ENCODE measurements around the gene ANAPC13. TPM values are rescaled to one million over a fixed set of nuclear protein-coding genes. Genes with fewer than 3 reads are reported as not detected.
A peak's percentile ranks its signal among the peaks of the same experiment; 100 is the strongest.

Gene ANAPC13
- total RNA-seq, 1 experiment from 2014 or later: 57.0 TPM

GRCh38 chr3:134463676-134464063 lies 22.1 kb downstream of the ANAPC13 start:
- H3K9me3 ChIP-seq: no peaks in the 10 kb centered on the region
- H3K27me3 ChIP-seq (replicated peaks; ENCODE audit: control insufficient read depth, insufficient read depth, low read length): no peaks in the 10 kb centered on the region
- TF ChIP-seq CTCF (IDR thresholded peaks at IDR 0.05; ENCODE audit: insufficient read depth in 1 of 2, low read depth in 1 of 2, low read length in 1 of 2, severe bottlenecking in 1 of 2, unreplicated experiment in 1 of 2): no peak
- no peaks in the 10 kb centered on the region for H3K9me3 Mint-ChIP-seq (ENCODE audit: unreplicated experiment)
- no peaks in the 10 kb centered on the region for H3K27me3 Mint-ChIP-seq (ENCODE audit: insufficient read depth, unreplicated experiment)
- no peaks in the 10 kb centered on the region for H3K36me3 ChIP-seq (ENCODE audit: control insufficient read depth, insufficient read depth, low read length)
- CTCF ChIA-PET: no interaction called here
- peaks cover 12% of the 10 kb centered on the region for H3K36me3 Mint-ChIP-seq (ENCODE audit: insufficient read depth, unreplicated experiment)
- no TSS peak for BruUV-seq (replicated peaks)
- peaks cover 9% of the 10 kb centered on the region for H3K4me1 Mint-ChIP-seq (ENCODE audit: low read depth, unreplicated experiment)
- intact Hi-C loops (cut with micrococcal nuclease; ENCODE audit: unreplicated experiment): no loop called here
- peaks cover 2% of the 10 kb centered on the region; the same call in 1 of the 2 replicates for H3K4me1 ChIP-seq
- H3K4me3 ChIP-seq (ENCODE audit: low read depth, low read length): no peak overlapping the region
- H3K4me3 Mint-ChIP-seq (ENCODE audit: unreplicated experiment): no peak overlapping the region
- no peak for DNase-seq
- POLR2A ChIA-PET: no interaction called here
- peak overlapping the region; percentile 60 for H3K27ac Mint-ChIP-seq (ENCODE audit: unreplicated experiment)

- Mint-ChIP-seq H3K4me1 (ENCODE audit: low read depth, unreplicated experiment) (peaks cover 18% of the 10 kb centered on the region), H3K4me3 (ENCODE audit: unreplicated experiment) (no peak overlapping the region), H3K27ac (ENCODE audit: unreplicated experiment) (peak overlapping the region; percentile 67), H3K36me3 (ENCODE audit: insufficient read depth, unreplicated experiment) (peaks cover 12% of the 10 kb centered on the region), H3K9me3 (ENCODE audit: unreplicated experiment) (no peaks in the 10 kb centered on the region), H3K27me3 (ENCODE audit: insufficient read depth, unreplicated experiment) (no peaks in the 10 kb centered on the region)
- peaks cover 11% of the 10 kb centered on the region; the same call in 1 of the 2 replicates for H3K4me1 ChIP-seq
- H3K4me3 ChIP-seq (ENCODE audit: low read depth, low read length): no peak overlapping the region
- no peaks in the 10 kb centered on the region for H3K36me3 ChIP-seq (ENCODE audit: control insufficient read depth, insufficient read depth, low read length)
- ChIA-PET POLR2A (no interaction called here), CTCF (no interaction called here)
- no peak for DNase-seq
- no peak for TF ChIP-seq CTCF (IDR thresholded peaks at IDR 0.05; ENCODE audit: insufficient read depth in 1 of 2, low read depth in 1 of 2, low read length in 1 of 2, severe bottlenecking in 1 of 2, unreplicated experiment in 1 of 2)
- no TSS peak for BruUV-seq (replicated peaks)
- H3K27me3 ChIP-seq (replicated peaks; ENCODE audit: control insufficient read depth, insufficient read depth, low read length): no peaks in the 10 kb centered on the region
- intact Hi-C loops (cut with micrococcal nuclease; ENCODE audit: unreplicated experiment): no loop called here
- H3K9me3 ChIP-seq: no peaks in the 10 kb centered on the region
These were observed 23.3 kb downstream of the ANAPC13 start for GRCh38 chr3:134462331-134462941.

GRCh38 chr3:134460965-134461364 lies 24.8 kb downstream of the ANAPC13 start:
- H3K4me3 ChIP-seq (ENCODE audit: low read depth, low read length): no peak overlapping the region
- CTCF ChIA-PET: no interaction called here
- Mint-ChIP-seq H3K4me1 (ENCODE audit: low read depth, unreplicated experiment) (peaks cover 19% of the 10 kb centered on the region), H3K9me3 (ENCODE audit: unreplicated experiment) (no peaks in the 10 kb centered on the region), H3K36me3 (ENCODE audit: insufficient read depth, unreplicated experiment) (peaks cover 12% of the 10 kb centered on the region), H3K27ac (ENCODE audit: unreplicated experiment) (no peak overlapping the region), H3K4me3 (ENCODE audit: unreplicated experiment) (no peak overlapping the region), H3K27me3 (ENCODE audit: insufficient read depth, unreplicated experiment) (no peaks in the 10 kb centered on the region)
- H3K4me1 ChIP-seq: peaks cover 11% of the 10 kb centered on the region; the same call in 1 of the 2 replicates
- TF ChIP-seq CTCF (IDR thresholded peaks at IDR 0.05; ENCODE audit: insufficient read depth in 1 of 2, low read depth in 1 of 2, low read length in 1 of 2, severe bottlenecking in 1 of 2, unreplicated experiment in 1 of 2): no peak
- POLR2A ChIA-PET: no interaction called here
- H3K27me3 ChIP-seq (replicated peaks; ENCODE audit: control insufficient read depth, insufficient read depth, low read length): no peaks in the 10 kb centered on the region
- no peak for DNase-seq
- BruUV-seq (replicated peaks): no TSS peak
- intact Hi-C loops (cut with micrococcal nuclease; ENCODE audit: unreplicated experiment): no loop called here
- H3K9me3 ChIP-seq: no peaks in the 10 kb centered on the region
- no peaks in the 10 kb centered on the region for H3K36me3 ChIP-seq (ENCODE audit: control insufficient read depth, insufficient read depth, low read length)

Measured in Caco-2 (cell line).